ENCODE results near the gene ZC3H10.

DNA sequence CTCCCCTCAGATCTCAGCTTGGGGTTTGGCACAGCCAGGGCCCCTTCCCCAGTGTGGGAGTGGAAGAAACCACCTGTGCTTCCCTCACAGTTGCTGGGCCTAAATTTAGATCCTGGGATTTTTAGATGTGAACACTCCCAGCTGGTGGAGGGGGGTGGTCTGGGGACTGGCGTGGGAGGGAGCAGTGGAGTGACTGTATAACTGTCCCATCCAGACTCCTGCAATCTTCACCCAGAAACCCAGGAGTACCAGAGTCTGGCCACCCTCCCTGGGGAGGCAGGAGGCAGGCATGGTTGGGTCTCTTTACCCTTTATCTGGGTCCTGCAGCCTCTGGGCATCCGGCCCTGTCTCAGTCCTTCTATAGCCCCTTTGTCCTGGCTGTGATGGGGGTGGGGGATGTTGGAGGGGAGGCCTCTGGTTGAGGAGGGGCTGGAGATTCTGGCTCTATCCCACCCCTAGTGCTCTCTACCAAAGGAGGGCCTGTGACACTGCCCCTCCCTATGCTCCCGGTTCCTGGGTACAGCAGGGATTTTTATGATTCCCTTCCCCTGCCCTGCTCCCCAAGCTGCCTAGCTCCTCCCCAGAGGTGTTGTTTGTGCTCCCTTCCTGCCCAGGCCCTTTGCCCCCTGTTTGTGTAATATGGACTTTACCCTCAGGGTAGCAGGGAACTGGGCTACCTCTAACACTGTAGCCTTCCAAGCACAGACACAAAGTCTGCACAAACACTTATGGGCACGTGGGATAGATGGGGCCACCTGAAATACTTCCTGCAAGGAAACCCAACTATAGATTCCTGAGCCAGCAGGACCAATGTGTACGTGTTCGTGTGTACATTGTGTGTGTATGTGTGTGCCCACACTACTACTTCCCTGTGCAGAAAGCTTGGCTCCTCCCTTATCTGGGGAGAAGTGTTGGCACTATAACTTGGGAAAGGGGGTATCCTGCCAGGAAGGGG, 36.4 kb upstream of the ZC3H10 start:
- TF ChIP-seq, protein P1, sequence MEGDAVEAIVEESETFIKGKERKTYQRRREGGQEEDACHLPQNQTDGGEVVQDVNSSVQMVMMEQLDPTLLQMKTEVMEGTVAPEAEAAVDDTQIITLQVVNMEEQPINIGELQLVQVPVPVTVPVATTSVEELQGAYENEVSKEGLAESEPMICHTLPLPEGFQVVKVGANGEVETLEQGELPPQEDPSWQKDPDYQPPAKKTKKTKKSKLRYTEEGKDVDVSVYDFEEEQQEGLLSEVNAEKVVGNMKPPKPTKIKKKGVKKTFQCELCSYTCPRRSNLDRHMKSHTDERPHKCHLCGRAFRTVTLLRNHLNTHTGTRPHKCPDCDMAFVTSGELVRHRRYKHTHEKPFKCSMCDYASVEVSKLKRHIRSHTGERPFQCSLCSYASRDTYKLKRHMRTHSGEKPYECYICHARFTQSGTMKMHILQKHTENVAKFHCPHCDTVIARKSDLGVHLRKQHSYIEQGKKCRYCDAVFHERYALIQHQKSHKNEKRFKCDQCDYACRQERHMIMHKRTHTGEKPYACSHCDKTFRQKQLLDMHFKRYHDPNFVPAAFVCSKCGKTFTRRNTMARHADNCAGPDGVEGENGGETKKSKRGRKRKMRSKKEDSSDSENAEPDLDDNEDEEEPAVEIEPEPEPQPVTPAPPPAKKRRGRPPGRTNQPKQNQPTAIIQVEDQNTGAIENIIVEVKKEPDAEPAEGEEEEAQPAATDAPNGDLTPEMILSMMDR (IDR thresholded peaks at IDR 0.05; ENCODE audit: insufficient read depth, low read length, poor library complexity, severe bottlenecking) = no peak
- TF ChIP-seq EZH2phosphoT487 (conservative IDR thresholded peaks at IDR 0.05; ENCODE audit: low read length) = no peak
